Right lobe of liver (tissue), 4 donors: Measurements from ENCODE around the gene ELOVL6.

ENCODE experiments used
- POLR2A ChIP-seq: fragments of 450-650 bp; IDR thresholded peaks from one replicate; pipeline ENCODE4 v1.6.1; 2017; ENCODE audit warnings: antibody characterized with exemption, mild to moderate bottlenecking
- TF ChIP-seq, protein P1 (sequence below), 4 donors: fragments of 200-600 bp in 3 of 4; fragments of 450-650 bp in 1 of 4; IDR thresholded peaks; one replicate each; pipeline versions ENCODE4 v1.5.1 to v1.8.0; 2016 to 2022; ENCODE audit warnings: antibody characterized with exemption in 4 of 4, mild to moderate bottlenecking in 2 of 4
- donor health status: DM: no; HTN: no; CAD: no.
- donor health status: DM: no; HTN: no; CAD: no.
- donor health status: DM: no; HTN: yes; CAD: no.

DNA sequence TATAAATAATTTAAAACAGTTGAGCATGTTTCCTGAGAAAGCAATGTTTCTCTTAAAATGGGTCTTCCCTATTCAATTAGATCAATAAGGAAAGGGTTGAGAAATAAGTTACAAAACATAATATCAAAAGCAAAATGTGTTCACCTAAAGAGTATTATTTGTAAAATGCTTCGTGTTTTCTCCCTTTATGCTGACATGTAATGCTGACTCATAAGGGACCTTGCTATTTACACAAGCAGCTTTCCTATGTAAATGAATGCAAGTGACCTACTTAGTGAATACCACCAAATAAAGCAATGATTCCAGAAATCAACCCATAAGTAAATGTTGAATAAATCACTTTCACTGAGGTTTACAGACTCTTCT lies 91.5 kb downstream of the ELOVL6 start:
- TF ChIP-seq POLR2A = no peak
- TF ChIP-seq, protein P1, sequence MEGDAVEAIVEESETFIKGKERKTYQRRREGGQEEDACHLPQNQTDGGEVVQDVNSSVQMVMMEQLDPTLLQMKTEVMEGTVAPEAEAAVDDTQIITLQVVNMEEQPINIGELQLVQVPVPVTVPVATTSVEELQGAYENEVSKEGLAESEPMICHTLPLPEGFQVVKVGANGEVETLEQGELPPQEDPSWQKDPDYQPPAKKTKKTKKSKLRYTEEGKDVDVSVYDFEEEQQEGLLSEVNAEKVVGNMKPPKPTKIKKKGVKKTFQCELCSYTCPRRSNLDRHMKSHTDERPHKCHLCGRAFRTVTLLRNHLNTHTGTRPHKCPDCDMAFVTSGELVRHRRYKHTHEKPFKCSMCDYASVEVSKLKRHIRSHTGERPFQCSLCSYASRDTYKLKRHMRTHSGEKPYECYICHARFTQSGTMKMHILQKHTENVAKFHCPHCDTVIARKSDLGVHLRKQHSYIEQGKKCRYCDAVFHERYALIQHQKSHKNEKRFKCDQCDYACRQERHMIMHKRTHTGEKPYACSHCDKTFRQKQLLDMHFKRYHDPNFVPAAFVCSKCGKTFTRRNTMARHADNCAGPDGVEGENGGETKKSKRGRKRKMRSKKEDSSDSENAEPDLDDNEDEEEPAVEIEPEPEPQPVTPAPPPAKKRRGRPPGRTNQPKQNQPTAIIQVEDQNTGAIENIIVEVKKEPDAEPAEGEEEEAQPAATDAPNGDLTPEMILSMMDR (IDR thresholded peaks at IDR 0.05) = no peak
